ENCODE measurements around the gene CACNA1B. TPM values are rescaled to one million over a fixed set of nuclear protein-coding genes. Genes with fewer than 3 reads are reported as not detected.
"Not testable (repeated sequence)": the region's sequence is repeated elsewhere in the genome, so short reads cannot be mapped to it uniquely, and the experiment has no call there.

CACNA1B gene
- polyA plus RNA-seq, 5 donors = 0.21 to 0.72 (median 0.50) TPM

DNA sequence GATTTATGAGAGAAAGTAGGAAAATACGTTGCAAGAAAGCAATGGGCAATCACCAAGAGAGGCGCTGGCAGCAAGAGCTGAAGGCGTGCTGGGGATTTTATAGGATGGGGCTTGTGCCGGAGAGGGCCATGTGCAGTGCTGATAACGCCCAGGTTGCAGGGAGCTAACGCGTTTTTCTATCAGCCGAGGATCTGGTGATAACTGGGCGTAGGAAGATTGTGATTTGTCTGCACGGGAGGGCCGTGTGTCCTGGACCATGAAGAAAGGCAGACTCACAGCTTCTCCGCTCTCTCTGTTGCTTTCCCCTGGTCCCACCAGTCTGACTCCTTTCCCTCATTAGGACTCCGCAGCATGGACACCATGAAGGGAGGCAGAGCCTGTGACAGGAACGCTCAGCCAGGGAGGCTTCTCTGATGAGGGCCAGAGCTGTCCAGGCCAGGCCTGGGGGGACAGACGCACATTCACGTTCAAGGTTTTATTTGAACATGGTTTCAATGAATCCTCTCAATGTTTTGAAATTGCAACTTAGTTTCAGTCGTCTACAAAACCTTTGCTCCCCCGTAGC lies 11.9 kb upstream of the CACNA1B start:
- no peak for DNase-seq

DNA sequence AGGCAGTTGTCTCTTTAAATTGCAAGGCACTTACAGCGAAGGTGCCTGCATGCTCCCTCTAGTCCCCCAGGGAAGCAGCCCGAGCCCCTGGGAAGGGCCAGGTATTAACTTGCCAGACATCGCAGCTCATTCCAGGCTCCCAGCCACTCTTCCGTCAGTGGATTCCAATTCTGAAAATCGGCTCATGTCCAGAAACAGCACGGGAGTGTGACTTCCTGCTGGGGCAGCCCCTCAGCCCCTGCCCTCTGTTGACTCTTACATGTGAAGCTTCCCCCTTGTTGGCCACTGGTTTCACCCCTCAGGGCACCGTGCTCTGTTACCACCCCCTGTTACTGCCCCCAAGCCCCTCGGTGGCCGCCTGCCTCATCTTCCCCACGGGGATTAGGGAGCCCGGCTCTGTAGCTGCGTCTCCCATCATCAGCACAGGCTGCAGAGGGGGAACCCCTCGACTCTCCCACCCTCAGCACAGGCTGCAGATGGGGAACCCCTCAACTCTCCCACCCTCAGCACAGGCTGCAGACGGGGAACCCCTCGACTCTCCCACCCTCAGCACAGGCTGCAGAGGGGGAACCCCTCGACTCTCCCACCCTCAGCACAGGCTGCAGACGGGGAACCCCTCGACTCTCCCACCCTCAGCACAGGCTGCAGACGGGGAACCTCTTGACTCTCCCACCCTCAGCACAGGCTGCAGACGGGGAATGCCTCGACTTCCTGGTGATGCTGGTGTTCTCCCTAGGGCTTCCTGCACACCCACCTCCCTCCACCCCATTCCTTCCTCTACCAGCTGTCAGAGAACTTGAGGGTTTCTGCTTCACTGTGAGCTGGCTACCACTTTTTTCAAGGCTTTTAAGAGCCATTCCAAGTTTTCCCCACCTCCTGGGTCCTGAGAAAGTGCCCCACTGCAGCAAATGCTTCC lies 11.1 kb upstream of the CACNA1B start:
- DNase-seq = peak in 1 of 2 donors; percentile 12

GRCh38 chr9:137870432-137870831 lies 7.2 kb upstream of the CACNA1B start:
- no peak for DNase-seq

DNA sequence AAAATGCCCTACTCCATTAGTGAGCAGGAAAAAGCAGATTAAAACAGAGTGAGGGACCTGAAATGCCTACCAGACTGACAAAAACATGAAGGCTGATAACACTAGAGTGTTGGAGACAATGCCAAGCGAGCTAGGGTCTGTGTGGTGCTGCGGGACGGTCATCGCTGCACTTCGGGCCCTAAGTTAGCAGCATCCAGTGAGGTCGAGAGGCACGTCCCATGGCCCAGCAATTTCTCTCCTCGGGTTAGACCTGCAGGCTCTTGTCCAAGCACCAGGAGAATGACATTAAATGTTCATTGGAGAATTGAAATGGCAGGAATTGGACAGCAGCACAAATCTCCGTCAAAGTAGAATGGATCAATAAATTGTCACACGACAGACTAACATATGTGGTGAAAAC lies 5.3 kb upstream of the CACNA1B start:
- no peak for DNase-seq

DNA sequence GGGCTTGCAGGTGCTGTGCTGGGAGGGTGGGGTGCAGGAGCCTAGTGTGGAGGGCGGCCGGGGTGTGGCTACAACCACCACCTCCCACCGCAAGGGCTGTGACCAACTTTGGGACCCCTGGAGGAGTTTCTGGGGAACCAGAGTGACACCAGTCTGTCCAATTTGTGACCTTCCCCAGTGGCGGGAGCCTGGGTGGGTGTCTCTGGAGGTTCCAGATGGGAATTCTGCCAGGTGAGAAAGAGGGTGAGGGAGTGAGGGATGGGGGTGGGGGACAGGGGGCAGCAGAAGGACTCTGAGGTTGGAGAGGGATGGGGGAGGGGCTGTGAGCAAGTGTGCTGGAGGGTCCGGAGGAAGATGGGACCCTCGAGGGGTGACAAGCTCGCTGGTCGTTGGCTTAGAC lies 4.2 kb upstream of the CACNA1B start:
- no peak for DNase-seq

DNA sequence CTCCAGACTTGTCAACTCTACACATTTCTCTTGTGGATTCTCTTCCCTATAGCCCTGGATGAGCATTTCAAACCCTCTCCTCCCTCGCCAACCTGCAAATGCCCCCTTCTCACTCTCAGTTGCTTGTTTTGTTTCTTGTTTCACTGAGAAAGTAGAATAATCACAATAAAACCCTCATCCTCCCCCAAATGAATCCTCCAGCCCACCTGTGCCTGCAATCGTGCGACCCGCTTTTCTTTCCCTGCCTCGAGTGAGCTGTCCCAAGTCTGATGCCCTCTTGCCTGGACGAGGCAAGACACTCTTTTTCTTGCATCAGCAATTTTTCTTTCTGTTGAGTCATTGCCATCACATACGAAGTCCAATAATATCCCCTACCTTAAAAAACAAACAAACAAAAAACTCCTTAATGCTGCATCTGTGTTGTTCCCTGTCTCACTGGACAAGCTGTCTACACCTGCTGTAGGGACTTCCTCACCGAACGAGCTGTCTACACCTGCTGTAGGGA lies 3.7 kb upstream of the CACNA1B start:
- no peak for DNase-seq

DNA sequence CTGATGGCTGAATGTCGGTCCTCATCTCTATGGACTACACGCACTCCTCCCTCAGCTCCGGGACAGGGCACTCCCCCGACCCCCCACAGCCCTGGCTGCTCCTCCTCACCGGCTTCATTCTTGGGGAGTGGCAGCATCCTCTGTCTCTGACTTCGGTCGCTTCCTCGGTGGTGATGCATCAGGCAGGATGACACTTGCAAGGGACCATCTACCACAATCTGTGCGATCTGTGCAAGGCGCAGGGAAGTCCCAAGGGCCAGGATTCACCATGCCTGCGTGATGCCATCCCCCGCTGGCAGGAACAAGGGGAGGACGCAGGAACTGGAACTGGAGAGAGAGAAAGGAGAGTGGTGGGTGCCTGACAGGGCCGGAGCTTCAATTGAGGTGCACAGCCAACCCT lies 2.2 kb upstream of the CACNA1B start:
- no peak for DNase-seq

DNA sequence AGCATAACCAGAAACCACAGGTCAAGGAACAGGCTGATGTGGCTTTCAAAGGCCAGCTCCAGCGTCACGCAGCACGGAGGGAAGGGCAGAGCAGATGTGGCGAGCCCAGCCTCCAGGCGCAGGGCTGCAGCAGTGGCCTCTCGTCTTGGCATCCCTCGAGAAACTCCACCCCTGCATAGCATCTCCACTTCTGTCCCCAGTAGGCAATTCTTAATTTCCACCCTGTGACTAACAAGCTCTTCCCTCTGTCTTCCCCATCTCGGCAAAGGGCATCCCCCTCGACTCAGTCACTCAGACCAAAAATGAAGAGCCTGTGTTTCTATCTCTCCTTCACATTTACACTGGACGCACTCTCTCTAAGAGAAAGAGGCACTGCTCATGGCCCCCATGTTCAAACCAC lies 1.7 kb upstream of the CACNA1B start:
- DNase-seq = no peak

GRCh38 chr9:137876269-137876668 lies 1.3 kb upstream of the CACNA1B start:
- no peak for DNase-seq

- no peak for DNase-seq
These were observed 698 bp upstream of the CACNA1B start for GRCh38 chr9:137876781-137877386.

- peak; percentile 40 to 46 for DNase-seq
These were observed 762 bp downstream of the CACNA1B start for GRCh38 chr9:137878146-137878941.

DNA sequence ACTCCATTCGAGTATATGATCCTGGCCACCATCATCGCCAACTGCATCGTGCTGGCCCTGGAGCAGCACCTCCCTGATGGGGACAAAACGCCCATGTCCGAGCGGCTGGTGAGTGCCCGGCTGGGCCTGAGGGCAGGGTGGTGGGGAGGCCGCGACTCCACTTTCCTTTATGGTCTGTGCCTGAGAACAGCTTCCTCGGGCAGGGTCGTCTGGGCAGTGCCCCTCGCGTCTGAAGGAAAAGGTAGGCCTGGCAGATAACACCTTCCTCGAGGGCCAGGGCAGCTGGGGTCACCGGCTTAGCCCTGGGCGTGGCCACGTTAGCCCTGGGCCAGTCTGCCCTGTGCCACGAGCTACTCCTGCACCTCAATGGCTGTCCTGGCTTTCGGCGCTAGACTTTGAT lies 1.5 kb downstream of the CACNA1B start:
- no peak for DNase-seq

GRCh38 chr9:137879566-137880150 lies 2.1 kb downstream of the CACNA1B start:
- no peak for DNase-seq

DNA sequence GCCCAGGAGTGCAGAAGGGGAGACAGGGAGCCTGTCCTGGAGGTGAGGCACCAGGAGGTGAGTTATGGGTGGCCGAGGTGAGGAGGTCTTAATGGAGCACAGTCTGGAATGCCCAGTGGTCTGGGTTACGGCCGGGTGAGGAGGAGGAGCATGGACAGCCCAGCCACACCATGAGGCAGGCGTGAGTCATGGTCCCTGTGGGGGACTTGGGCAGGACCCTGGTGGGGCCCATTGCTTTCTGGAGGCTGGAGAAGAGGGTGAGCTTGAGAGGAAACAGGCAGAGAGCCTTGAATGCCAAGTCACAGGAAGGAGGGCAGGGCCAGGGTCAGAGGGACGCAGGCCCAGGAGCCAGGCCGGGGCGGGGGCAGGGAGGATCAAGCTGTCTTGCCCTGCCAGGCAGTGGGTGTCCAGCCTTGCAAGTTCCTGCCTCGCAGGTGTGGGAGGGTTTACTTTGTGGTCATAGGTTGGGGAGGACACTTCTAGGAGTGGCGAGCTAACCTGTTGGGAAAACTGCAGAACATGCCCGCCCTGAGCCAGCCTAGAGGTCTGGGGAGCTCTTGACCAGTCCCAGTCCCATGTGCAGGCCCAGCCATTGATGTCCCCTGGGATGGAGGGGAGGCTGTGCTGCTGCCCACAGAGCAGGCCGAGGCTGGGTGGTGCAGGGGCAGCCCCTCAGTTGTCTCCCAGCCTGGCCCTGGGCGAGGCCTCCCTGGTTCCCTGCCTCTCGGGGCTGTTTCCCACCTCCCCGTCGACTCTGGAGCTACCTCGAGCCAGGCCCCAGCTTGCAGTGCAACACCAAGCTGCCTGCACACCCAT lies 2.8 kb downstream of the CACNA1B start:
- DNase-seq = no peak

GRCh38 chr9:137880976-137881530 lies 3.5 kb downstream of the CACNA1B start:
- DNase-seq = no peak

GRCh38 chr9:137881591-137882505 lies 4.3 kb downstream of the CACNA1B start:
- no peak for DNase-seq

- no peak for DNase-seq
These were observed 4.9 kb downstream of the CACNA1B start for GRCh38 chr9:137882506-137882821.

DNA sequence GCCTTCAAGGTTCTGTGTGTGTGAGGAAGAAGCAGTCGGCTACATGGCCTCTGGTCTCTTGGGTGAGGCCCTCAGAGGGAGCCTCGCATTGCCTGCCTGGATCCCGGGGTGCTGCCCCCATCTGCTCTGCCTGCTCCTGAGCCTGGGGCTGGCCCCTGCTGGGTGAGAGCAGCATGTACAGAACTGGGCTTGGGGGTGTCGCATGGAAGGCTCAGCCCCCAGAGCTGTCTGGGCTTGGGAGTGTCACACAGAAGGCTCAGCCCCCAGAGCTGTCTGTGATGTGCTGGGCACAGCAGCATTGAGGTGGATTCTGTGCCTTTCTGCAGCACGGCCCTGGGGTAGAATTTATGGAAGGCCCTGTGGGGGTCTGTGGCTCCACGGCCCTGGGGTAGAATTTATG lies 6.4 kb downstream of the CACNA1B start:
- DNase-seq = not testable (repeated sequence)

DNA sequence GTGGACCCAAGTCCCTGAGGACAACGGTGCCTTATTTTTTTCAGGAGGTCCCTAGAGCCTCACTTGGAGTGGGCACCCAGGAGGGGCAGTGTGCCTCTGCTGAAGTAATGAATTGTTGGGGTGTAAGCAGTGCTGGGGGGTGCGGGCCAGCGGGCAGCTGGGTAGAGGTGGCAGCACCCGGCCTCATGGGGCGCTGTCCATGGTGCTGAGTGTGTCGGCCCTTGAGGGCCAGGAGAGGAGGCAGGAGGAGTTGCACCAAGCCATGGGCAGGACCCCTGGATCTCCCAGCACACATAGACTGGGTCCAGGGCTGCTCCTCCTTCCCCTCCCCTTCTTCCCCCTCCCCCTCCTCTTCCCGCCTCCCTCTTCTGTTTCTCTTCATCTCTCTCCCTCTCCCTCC lies 7.0 kb downstream of the CACNA1B start:
- not testable (repeated sequence) for DNase-seq
